AG10803 (cell line): ENCODE measurements around the gene MRPS35.

Experiments
- DNase-seq: peaks from one replicate; pipeline ENCODE4 v3.0.0; 2010; ENCODE audit warnings: low read depth
- H3K4me3 ChIP-seq: 2 replicates; pipeline ENCODE4 v1.5.1; 2011; ENCODE audit warnings: mild to moderate bottlenecking, low read length, control low read depth
- CTCF ChIP-seq: conservative IDR thresholded peaks from 2 replicates; pipeline ENCODE4 v1.5.1; 2011; ENCODE audit warnings: mild to moderate bottlenecking, low read length, control low read depth, inconsistent platforms

MRPS35 gene

GRCh38 chr12:27797301-27798025 lies 86.8 kb downstream of the MRPS35 start:
- DNase-seq: no peak
- no peak overlapping the region for H3K4me3 ChIP-seq
- no peak for TF ChIP-seq CTCF

- DNase-seq: no peak
- no peak for TF ChIP-seq CTCF
- H3K4me3 ChIP-seq: no peak overlapping the region
These were observed 90.2 kb downstream of the MRPS35 start for GRCh38 chr12:27800819-27801218.

- no peak overlapping the region for H3K4me3 ChIP-seq
- TF ChIP-seq CTCF: no peak
- no peak for DNase-seq
These were observed 91.0 kb downstream of the MRPS35 start for GRCh38 chr12:27801630-27802029.

- no peak for TF ChIP-seq CTCF
- no peak overlapping the region for H3K4me3 ChIP-seq
- DNase-seq: no peak
These were observed 91.9 kb downstream of the MRPS35 start for GRCh38 chr12:27802511-27802910.

- H3K4me3 ChIP-seq: no peak overlapping the region
- no peak for TF ChIP-seq CTCF
- no peak for DNase-seq
These were observed 92.3 kb downstream of the MRPS35 start for GRCh38 chr12:27802936-27803335.

GRCh38 chr12:27805238-27805637 lies 94.6 kb downstream of the MRPS35 start:
- peak; percentile 11 for DNase-seq
- H3K4me3 ChIP-seq: no peak overlapping the region
- no peak for TF ChIP-seq CTCF
